Stimulated activated CD8-positive, alpha-beta memory T cell treated with anti-CD3 and anti-CD28 coated beads, Interleukin-4, amount 100 ng/mL, for 24 hours (primary cell): Measurements from ENCODE around the gene EFHC1.

Source experiments
- DNase-seq: peaks from one replicate; pipeline ENCODE4 v3.0.0-alpha.2; 2020; ENCODE audit warnings: low read depth

The EFHC1 gene

DNA sequence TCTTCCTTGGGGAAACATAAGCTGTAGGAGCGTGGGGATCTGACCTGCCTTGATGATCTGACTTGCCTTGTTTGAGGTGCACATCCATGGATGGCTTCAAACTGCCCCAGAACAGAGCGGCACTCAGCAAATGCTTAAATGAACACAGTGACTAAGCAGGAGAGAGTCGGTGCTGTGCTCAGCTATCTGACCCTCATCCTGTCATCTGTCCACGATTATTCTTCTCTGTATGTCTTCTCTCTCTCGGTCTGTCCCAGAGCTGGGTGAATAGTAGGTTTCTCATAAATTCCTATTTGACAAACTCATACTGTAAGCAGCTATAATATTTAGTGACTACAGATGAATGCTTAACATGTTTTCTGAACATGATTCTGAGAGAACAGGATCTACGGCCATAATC is 119.5 kb downstream of the EFHC1 start:
- DNase-seq = no peak

DNA sequence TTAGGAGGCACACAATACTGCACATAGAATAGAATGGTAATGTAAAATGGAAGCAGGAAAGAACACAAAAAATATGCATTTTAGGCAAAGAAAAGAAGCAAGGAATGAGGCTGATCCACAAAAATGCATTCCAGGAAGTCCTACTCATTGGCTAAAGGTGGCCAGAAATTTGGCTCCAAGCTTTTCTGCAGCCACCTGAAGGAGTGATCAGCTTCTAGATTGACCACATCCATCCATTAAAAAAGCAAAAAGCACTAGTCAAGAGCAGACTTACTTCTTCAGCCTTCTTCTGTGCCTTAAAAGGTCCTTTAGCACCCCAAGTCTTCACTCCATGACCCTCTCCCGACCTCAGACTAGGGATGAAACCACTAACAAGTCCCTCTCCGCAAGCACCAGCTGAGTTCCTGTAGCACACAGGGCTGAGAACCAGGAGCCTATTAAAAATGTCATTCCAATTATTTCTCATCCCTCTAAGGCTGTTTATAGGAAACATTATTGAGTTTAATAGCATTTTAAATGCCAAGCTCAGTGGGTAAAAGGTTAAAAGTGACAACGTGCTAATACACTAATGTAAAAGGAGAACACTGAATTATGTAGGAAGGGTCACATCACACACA is 120.3 kb downstream of the EFHC1 start:
- DNase-seq = no peak

DNA sequence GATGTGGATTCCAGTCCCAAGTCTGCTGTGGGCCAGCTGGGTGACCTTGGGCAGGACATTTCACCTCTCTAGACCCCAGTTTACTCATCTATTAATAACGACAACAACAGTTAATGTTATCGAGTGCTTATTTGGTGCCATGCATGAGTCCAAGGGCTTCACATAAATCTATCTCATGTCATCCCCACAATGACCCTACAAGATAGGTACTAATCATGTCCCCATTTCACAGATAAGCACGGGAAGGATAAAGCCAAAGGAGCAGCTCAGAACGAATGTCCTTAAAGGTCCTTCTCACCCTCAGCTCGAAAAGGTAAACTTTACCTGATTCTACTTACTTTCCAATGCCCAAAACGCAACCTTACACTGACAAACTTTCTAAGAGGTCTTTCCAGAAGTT is 121.0 kb downstream of the EFHC1 start:
- no peak for DNase-seq

DNA sequence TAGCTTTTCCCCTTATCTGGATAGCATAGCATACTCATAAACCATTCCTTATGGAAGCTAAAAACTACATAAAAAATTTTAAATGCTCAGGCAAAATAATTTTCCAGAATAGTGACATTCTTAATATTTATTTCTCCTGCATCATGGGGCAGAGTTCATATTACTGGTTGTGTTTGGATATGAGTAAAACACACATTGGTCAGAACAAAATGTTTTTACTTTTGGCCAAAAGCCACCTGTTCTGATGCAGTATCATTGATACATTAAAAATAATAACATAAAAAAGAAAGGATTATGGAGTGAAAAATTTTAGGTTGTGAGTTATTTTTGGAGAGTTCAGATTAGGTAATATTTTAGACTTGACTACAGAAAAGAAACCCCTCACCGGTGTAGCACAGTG is 123.1 kb downstream of the EFHC1 start:
- no peak for DNase-seq

DNA sequence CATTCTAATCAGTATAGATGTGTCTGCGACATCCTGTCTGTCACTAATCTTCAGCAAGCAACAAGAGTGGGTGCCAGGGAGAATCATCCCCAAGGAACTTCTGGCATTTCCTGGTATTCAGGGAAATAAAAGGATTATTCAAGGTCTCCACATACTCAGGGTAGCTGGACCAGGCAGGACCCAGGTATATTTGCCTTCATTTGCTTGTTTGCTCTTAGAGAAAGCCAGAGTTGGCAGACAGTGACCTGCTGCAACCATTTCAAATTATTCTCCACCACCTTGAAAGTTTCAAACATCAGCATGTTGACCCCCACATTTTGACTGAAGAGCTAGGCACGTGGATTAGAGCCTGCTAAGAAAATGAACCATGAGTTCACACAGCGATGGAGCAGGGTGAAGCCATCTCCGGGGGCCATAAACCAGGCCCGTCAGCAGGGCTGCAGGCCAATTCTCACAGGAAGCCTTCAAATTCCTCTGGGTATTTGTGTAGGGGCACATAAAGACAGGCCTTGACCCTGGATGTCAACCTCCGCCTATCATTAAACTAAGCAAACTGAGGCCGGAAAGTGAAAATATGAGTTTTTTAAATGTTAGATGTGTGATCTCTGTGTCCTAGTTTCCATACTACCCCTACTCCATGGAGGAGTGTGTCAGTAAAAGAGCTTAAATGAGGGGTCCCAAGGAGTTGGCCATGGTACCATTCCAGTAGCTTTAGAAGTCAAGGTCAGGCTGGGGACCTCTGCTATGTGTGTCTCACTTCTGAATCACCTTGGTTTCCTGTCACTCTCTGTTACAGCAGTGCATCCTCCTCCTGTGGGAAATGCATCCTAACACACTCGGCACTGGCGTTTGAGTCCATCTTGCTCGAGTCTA is 123.8 kb downstream of the EFHC1 start:
- DNase-seq = no peak

DNA sequence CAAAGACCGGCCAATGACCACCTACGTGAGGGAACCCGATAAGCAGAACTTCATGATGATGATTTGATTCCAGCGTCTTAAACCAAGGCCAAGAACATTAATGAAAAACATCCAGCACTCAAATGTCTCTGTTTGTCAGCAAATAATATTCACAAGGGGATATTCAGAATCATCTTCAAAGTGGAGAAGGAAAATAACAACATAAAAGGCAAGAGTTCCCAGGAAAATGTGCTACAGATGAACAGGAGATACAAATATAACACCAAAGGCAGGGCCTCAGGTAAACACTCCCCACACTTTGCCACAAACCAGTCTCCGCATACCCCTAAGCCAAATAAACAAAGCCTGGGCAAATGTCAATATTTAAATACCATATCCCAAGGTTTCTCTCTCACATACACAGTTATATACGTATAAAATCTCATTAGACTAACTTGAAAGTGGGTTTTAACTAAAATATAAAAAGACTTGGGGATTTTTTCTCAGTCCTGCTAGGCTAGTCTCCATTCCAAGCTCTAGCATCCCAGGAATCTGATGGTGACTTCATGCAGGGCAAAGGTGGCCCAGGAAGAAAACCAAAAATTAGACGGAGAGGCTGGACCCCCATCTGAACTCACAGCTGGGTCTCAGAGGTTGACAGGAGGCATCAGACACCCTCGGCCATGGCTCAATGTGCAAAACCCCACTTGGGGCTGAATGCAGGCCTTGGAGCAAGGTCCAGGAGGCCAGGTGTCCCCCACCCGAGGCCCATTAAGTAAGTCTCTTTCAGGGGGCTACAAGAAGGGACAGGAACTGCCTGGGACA is 124.7 kb downstream of the EFHC1 start:
- no peak for DNase-seq

DNA sequence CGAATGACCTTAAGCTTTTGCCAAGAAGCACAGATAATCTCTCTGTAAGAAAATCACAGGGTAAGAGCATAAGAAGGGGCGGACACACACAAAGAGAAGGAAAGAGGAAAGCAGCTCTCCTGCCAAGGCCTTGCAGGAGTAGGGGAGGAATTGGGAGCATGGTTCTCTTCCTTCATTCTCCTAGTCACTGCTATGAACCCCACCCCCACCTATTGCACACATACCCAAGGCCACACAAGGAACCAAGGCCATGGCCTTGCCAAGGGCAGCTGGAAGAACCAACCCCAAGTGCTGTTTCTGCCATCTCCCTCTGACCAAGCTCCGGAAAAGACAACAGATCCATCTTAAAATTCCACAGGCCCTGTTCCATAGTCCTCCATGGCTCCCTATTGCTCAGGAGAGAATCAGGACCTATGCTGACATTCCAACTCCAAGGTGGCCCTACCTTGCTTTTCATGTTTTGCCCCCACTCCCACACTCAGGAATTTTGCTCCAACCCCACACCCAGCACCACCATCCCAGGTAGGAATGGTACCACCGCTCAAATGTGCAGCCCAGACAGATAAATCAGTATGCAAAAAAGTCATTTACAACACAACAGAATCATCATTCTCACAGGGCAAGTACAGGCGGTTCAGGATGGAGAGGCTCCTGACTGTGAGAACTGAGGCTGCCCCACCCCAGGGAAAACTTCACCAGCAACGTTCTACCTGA is 125.4 kb downstream of the EFHC1 start:
- DNase-seq = no peak

DNA sequence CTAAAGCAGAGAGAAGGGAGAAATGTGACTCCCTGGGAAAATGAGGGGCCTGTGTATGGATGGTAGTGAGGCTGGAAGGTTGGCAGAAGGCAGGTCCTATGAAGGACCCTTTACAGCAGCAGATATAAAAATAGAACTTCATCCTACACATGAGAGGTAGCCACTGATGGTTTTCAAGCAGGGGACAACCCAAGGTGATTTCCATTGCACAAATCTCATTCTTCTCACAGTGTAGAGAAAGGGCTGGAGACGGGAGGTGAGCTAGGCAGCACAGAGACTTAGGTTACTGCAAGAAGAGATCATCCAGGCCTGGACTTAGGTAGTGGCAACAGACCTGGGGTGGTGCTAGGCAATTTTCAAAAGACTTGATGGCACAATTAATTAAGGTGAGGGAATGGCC is 126.0 kb downstream of the EFHC1 start:
- DNase-seq = no peak

DNA sequence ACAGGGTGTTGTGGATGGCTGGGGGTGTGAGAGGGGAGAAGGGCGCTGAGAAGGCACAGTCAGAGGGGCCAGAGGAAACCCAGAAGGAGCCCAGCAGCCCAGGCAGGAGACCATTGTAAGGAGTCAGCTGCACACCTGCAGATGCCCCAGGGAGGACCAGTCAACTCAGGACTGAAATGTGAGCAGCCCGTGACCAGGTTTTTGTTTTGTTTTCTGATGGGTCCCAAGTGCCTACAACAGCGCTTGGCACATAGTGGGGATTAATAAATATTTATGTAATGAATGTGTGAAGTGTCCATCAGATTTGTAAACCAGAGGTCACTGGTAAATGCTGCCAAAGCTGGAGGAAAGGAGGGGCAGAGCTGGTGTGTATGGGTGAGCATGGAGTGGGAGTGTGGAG is 126.5 kb downstream of the EFHC1 start:
- DNase-seq = no peak

DNA sequence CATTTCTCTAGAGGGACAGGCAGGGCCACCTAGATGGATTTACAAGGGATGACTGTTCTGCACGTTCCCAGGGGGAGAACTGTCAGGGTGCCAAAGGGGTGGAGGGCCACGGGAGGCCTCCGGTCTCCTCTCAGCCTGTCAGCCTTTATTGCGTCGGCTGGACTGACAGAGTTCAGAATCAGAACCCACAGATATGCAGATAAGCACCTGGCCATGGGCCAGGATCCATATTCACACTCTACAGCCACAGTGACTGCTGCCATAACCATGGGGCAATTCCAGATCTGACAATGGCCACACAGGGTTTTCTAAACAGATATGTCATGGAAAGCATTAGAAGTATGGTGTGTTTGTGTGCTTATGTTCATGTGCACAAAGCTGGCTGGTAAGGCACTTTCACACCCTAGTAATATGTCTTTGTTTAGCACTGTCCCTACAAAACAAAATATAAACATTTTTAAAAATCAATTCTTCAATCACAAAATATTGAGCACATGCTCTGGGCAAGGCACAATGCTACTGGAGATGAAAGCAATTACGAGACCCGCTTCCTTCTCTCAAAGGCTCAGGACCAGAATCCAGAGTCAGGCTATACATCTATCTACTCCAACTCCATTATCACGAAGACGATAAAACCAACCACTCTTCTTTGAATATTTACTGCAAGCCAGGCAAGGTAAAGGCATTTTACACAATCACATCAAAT is 127.7 kb downstream of the EFHC1 start:
- no peak for DNase-seq

DNA sequence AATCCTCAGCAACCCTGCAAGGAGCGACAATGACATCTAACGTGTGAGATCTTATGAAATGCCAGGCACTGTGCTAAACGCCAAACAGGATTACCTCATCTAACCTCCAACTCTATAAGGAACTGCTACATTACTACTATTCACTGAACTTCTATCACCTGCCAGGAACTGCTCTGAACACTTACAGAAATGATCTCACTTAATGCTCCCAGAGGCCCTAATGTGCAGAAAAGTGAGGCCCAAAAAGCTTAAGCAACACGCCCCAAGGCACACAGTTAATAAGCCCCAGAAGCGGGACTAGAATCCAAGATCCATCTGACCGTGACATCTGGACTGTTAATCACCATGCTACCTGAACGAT is 128.2 kb downstream of the EFHC1 start:
- no peak for DNase-seq

DNA sequence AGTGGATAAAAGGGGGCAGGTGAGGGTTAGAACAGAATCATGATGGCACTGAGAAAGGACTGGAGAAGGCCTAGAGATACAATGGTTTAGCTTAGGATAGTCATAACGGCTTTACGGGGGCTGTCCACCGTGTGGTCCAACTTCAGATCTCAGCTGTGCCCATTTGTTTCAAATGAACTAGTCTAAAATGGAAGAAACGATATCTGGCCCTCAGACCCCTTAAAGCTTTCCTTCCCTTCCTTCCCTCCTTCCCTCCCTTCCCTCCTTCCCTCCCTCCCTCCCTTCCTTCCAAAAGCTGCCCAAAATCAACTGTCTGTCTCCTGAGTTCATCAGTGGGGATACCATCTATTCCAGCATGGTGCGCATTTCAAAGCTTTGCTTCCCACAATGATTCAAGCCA is 128.9 kb downstream of the EFHC1 start:
- no peak for DNase-seq

DNA sequence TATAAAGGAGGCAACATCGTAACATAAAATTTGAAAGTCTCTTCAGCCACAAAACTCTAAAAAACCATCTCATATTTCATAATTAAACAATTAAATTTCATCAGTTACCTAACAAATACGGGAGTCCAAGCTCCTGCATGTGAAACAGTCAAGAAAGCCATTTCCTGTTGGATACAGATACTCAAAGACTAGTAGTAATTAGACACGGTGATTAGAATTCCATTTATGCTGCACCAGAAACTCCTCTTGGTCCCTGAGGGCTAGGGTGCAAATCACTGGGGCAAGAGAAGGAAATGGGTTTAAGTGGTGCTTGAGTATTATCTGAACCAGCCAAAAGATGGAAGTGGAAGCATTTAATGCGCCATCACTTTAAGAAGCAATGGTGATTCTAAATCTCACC is 129.3 kb downstream of the EFHC1 start:
- no peak for DNase-seq

DNA sequence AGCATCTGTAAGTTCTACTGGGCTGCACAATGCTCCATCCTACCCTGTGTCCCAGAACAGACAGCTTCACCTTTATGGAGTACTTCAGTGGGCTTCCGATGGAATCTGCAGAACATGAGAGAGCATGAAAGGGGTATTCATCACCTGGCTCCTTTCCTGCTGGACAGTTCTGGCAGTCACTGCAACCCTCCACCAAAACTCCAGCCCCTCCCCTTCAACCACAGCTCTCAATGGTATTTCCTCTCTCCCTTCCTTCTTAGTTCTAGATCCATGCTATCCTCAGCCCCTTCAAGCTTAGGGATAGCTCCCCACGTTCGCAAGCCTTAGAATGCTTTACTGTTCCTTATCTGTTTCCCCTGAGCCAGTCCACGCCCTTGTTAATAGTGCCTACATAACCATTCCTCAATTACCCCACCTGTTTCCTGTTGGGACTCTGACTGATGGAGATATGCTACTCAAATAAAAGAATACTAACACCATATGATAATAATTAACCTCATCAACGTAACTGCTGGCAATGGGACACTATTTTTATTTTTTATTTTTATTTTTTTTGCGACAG is 130.0 kb downstream of the EFHC1 start:
- no peak for DNase-seq

DNA sequence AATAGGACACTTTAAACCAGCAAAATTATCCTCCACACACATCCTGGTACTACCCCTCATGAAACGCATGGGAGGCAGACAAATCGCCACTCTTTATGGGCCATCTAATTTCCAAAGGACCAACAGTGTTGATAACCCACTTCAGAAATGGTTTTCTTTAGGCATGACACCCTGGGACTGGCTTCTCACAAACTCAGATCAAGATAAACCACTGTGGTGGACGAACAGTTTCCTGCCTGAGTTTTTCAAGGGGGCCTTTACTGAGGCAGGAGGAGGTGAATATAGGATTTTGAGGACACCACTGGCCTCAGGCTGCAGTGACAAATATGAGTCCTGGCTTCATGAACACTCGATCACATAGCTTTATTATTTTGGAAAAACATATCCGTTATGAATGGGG is 130.7 kb downstream of the EFHC1 start:
- DNase-seq = no peak

DNA sequence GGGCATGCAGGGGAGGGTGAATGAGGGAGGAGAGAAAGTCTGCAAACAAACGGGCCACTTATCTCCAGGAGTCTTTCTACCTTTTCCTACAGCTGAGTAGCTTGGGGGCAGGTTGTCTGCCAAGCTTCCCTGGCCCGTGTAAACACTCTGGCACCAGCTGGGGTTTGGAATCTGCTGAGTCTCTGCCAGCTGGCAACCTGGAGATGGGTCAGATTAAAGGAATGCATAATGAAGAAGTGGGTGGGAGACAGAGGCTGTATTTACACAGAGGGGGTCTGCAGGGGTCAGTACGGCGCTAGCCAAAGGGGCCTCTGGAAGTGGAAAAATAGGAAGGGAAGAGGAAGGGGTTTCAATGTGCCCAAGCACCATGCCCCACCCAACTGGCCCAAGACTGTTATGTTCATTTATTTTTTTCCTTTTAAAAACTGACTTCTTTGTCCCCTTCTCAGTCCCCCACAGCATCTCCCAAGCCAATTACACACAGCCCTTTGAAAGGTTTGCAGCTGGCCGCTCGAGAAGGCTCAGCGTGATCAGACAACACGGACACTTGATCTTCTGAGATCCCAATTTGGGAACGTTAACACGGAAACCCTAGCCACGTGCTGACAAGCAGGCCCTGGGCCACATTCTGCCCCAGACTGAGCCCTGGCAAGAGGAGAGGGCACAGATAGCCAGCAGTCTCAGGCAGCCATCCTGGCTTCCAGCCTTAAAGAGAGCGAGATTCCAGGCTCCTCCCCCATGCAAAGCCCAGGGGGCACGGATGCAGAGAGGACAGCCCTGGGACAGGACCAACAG is 131.5 kb downstream of the EFHC1 start:
- DNase-seq = no peak

DNA sequence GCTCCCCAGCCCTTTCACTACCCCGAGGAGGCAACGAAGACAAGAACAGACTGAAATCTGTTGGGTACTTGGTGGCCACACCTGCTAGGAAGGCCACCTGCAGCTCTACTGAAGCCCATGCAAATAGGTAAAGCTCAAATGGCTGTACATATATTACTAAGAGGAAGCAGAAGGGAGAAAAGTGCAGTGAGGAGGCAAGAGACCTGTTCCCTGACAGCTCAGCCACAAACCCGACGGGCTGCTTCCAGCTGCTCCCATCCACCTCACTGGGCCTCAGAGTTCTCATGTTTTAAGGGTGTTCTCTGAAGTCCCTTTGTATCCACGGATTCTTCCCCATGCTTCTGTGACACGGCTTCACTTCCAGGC is 132.1 kb downstream of the EFHC1 start:
- DNase-seq = no peak

DNA sequence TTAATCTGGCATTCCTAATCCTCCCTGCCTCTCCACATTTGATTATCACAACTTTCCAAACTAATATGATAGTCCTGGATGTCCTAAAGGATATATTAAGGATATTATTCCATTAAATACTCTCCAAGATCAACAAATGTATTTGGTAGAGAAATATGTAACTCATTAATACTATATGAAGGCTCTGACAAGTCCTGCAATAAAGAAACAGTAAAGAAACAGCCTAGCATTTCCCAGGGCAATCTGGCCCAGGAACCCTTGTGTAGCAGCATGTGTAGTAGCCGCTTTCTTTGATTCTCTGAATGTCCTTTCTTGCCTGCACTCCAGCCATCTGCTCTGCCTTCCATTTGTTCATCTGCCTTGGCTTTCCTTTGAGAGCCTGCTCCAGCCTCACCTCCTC is 133.0 kb downstream of the EFHC1 start:
- DNase-seq = no peak

DNA sequence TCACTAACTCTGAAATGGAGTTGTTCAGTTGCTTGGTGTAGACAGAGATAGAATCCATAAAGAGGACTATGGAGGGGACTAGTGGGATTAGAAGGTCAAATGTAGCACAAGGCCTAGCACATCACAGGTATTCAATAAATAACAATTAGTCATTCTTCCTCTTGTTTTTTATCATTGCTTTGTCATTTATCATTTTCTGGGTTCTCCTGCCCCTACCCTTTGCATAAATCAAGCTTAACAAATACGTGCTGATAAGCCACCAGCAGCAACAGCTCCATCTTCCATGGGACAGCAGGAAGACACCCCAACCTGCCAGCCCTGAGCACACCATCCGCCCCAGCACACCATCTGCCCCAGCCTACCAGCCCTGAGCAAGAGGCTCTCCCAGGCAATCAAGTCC is 133.6 kb downstream of the EFHC1 start:
- DNase-seq = no peak

DNA sequence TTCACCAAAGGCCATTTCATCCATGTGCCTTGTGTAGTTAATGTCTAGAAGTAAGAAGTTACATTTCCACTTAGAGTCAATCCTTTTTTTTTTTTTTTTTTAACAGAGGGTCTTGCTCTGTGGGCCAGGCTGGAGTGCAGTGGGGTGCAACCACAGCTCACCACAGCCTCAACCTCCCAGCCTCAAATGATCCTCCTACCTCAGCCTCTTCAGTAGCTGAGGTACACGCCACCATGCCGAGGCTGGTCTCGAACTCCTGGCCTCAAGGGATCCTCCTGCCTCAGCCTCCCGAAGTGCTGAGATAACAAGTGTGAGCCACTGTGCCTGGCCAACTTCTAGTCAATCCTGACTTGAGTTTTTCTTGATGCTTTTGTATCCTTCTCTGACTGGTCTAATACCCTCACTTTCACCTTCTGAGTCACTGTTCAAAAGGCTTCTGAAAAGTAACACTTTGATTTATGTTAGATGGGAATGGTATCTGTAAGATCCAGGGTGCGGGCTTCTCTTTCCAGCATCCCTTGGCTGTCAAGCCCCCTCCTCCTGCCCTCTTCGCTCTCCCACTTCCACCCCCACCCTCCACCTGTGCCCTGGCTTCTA is 134.6 kb downstream of the EFHC1 start:
- no peak for DNase-seq
